ENCODE results near the gene PAQR9. TPM values are rescaled to one million over a fixed set of nuclear protein-coding genes. Genes with fewer than 3 reads are reported as not detected.

The PAQR9 gene
- total RNA-seq, 1 donor from 2014 or later = not detected

- H3K9me3 Mint-ChIP-seq = peaks cover under 1% of the 10 kb centered on the region
- H3K27me3 Mint-ChIP-seq (ENCODE audit: low read depth) = peaks cover 2% of the 10 kb centered on the region
- no peak overlapping the region for H3K27ac Mint-ChIP-seq
- no peak for DNase-seq (ENCODE audit: low spot score in 2 of 2, unreplicated experiment in 2 of 2)
- TF ChIP-seq, protein P1, sequence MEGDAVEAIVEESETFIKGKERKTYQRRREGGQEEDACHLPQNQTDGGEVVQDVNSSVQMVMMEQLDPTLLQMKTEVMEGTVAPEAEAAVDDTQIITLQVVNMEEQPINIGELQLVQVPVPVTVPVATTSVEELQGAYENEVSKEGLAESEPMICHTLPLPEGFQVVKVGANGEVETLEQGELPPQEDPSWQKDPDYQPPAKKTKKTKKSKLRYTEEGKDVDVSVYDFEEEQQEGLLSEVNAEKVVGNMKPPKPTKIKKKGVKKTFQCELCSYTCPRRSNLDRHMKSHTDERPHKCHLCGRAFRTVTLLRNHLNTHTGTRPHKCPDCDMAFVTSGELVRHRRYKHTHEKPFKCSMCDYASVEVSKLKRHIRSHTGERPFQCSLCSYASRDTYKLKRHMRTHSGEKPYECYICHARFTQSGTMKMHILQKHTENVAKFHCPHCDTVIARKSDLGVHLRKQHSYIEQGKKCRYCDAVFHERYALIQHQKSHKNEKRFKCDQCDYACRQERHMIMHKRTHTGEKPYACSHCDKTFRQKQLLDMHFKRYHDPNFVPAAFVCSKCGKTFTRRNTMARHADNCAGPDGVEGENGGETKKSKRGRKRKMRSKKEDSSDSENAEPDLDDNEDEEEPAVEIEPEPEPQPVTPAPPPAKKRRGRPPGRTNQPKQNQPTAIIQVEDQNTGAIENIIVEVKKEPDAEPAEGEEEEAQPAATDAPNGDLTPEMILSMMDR (IDR thresholded peaks at IDR 0.05; ENCODE audit: unreplicated experiment) = no peak
- no peaks in the 10 kb centered on the region for H3K4me1 Mint-ChIP-seq
- no peak overlapping the region for H3K4me3 Mint-ChIP-seq
- no peaks in the 10 kb centered on the region for H3K36me3 Mint-ChIP-seq
These were observed 33.6 kb downstream of the PAQR9 start for GRCh38 chr3:142929890-142930289.

- Mint-ChIP-seq H3K9me3 (peaks cover 7% of the 10 kb centered on the region), H3K27ac (no peak overlapping the region), H3K36me3 (no peaks in the 10 kb centered on the region), H3K4me1 (no peaks in the 10 kb centered on the region), H3K27me3 (ENCODE audit: low read depth) (peaks cover 2% of the 10 kb centered on the region), H3K4me3 (no peak overlapping the region)
- TF ChIP-seq, protein P1 (IDR thresholded peaks at IDR 0.05; ENCODE audit: unreplicated experiment) = no peak
- no peak for DNase-seq (ENCODE audit: low spot score in 2 of 2, unreplicated experiment in 2 of 2)
These were observed 34.4 kb downstream of the PAQR9 start for GRCh38 chr3:142929109-142929508.

DNA sequence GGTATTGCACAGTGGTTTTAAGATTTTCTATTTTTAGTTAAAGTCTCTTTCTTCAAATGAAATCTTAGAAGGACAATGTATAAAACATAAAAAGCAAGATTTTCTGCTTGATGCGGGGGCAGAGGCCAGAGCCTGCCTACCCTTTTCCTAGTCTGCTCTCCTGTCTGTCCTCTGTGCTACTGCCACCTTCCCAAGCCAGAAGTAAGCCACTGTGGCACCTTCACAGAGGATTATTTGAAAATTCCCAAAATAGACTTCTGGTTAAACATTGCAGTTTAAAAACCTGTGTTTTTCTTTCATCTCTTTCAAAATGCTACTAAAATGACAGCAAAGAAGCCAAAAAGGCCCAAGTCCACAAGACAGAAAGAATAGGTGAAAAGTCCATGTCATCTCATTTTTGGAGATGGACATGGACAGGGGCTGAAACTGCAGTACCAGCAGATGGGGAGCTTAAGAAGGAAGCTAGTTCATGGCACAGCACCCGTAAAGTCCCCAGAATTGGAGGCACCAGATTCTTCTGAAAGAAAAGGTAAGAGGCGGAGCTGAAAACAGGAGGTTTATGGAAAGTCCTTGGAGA is 37.0 kb downstream of the PAQR9 start:
- no peak overlapping the region for H3K27ac Mint-ChIP-seq
- H3K4me3 Mint-ChIP-seq = no peak overlapping the region
- peaks cover 21% of the 10 kb centered on the region for H3K9me3 Mint-ChIP-seq
- H3K36me3 Mint-ChIP-seq = peaks cover 1% of the 10 kb centered on the region
- no peak for DNase-seq (ENCODE audit: low spot score in 2 of 2, unreplicated experiment in 2 of 2)
- no peaks in the 10 kb centered on the region for H3K4me1 Mint-ChIP-seq
- no peaks in the 10 kb centered on the region for H3K27me3 Mint-ChIP-seq (ENCODE audit: low read depth)
- TF ChIP-seq, protein P1 (IDR thresholded peaks at IDR 0.05; ENCODE audit: unreplicated experiment) = no peak

- H3K4me3 Mint-ChIP-seq = no peak overlapping the region
- H3K4me1 Mint-ChIP-seq = no peaks in the 10 kb centered on the region
- peaks cover 23% of the 10 kb centered on the region for H3K9me3 Mint-ChIP-seq
- no peak overlapping the region for H3K27ac Mint-ChIP-seq
- DNase-seq (ENCODE audit: low spot score in 2 of 2, unreplicated experiment in 2 of 2) = no peak
- H3K27me3 Mint-ChIP-seq (ENCODE audit: low read depth) = no peaks in the 10 kb centered on the region
- TF ChIP-seq, protein P1 (IDR thresholded peaks at IDR 0.05; ENCODE audit: unreplicated experiment) = no peak
- peaks cover 1% of the 10 kb centered on the region for H3K36me3 Mint-ChIP-seq
These were observed 38.3 kb downstream of the PAQR9 start for GRCh38 chr3:142925140-142925539.

DNA sequence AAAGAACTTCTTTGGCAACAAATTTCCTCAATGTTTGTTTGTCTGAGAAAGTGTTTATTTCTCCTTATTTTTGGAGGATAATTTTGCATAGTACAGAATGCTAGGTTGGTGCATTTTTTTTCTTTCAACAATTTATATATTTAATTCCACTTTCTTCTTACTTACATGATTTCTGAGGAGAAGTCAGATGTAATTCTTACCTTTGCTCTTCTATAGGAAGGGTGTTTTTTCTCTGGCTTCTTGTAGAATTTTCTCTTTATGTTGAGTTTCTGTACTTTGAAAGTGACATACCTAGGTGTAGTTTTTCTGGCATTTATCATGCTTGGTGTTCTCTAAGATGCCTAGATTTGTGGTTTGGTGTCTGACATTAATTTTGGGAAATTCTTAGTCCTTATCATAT is 39.8 kb downstream of the PAQR9 start:
- no peaks in the 10 kb centered on the region for H3K4me1 Mint-ChIP-seq
- H3K36me3 Mint-ChIP-seq = peaks cover 1% of the 10 kb centered on the region
- peaks cover 34% of the 10 kb centered on the region for H3K9me3 Mint-ChIP-seq
- no peak overlapping the region for H3K27ac Mint-ChIP-seq
- no peak overlapping the region for H3K4me3 Mint-ChIP-seq
- TF ChIP-seq, protein P1 (IDR thresholded peaks at IDR 0.05; ENCODE audit: unreplicated experiment) = no peak
- no peak for DNase-seq (ENCODE audit: low spot score in 2 of 2, unreplicated experiment in 2 of 2)
- H3K27me3 Mint-ChIP-seq (ENCODE audit: low read depth) = no peaks in the 10 kb centered on the region

- H3K9me3 Mint-ChIP-seq = peaks cover 15% of the 10 kb centered on the region
- no peak overlapping the region for H3K4me3 Mint-ChIP-seq
- H3K36me3 Mint-ChIP-seq = no peaks in the 10 kb centered on the region
- TF ChIP-seq, protein P1 (IDR thresholded peaks at IDR 0.05; ENCODE audit: unreplicated experiment) = no peak
- no peak overlapping the region for H3K27ac Mint-ChIP-seq
- no peak for DNase-seq (ENCODE audit: low spot score in 2 of 2, unreplicated experiment in 2 of 2)
- peaks cover 7% of the 10 kb centered on the region for H3K27me3 Mint-ChIP-seq (ENCODE audit: low read depth)
- H3K4me1 Mint-ChIP-seq = peaks cover 5% of the 10 kb centered on the region
These were observed 46.9 kb downstream of the PAQR9 start for GRCh38 chr3:142916605-142917004.

Data from mesothelial cell of epicardium (in vitro differentiated cells).